Tibial artery (tissue), 4 donors: Measurements from ENCODE around the gene CCR9.

ENCODE experiments used
- DNase-seq, 2 donors: peaks; one replicate each; pipeline ENCODE4 v3.0.0-alpha.2; 2019
- H3K27ac ChIP-seq, 2 donors: fragments of 200-600 bp; sonication (generic) in 1 of 2; 1 replicate in 1 of 2; 2 replicates in 1 of 2; pipeline ENCODE4 v1.5.1; 2018 to 2019; ENCODE audit warnings: mild to moderate bottlenecking in 1 of 2
- H3K27me3 ChIP-seq, 2 donors: fragments of 200-600 bp; sonication (generic) in 1 of 2; one replicate each; pipeline versions ENCODE4 v1.5.1 to v1.6.0; 2016 to 2019
- H3K36me3 ChIP-seq, 3 donors: fragments of 200-600 bp; sonication (generic) in 2 of 3; one replicate each; pipeline ENCODE4 v1.5.1; 2016 to 2019; ENCODE audit warnings: mild to moderate bottlenecking in 2 of 3
- H3K4me1 ChIP-seq, 4 donors: fragments of 200-600 bp; sonication (generic) in 2 of 4; 1 replicate in 3 of 4; 2 replicates in 1 of 4; pipeline ENCODE4 v1.5.1; 2016 to 2019
- H3K4me3 ChIP-seq, 2 donors: fragments of 200-600 bp; sonication (generic) in 1 of 2; 1 replicate in 1 of 2; 2 replicates in 1 of 2; pipeline ENCODE4 v1.5.1; 2018 to 2019; ENCODE audit warnings: mild to moderate bottlenecking in 2 of 2
- H3K9me3 ChIP-seq, 3 donors: fragments of 200-600 bp; sonication (generic) in 1 of 3; one replicate each; pipeline ENCODE4 v1.5.1; 2016 to 2019
- intact Hi-C: fragments of 100-400 bp; cut with DNase I; formaldehyde crosslinking; loops from one replicate; pipeline ENCODE4 v1.15.0; 2023; ENCODE audit warnings: low total_unique reads
- TF ChIP-seq, protein P1 (sequence below), 2 experiments: fragments of 200-600 bp in 1 of 2; fragments of 450-650 bp in 1 of 2; IDR thresholded peaks; one replicate each; pipeline ENCODE4 v1.5.1; 2017 to 2019; ENCODE audit warnings: antibody characterized with exemption in 2 of 2, mild to moderate bottlenecking in 1 of 2, moderate library complexity in 1 of 2

CCR9 gene

DNA sequence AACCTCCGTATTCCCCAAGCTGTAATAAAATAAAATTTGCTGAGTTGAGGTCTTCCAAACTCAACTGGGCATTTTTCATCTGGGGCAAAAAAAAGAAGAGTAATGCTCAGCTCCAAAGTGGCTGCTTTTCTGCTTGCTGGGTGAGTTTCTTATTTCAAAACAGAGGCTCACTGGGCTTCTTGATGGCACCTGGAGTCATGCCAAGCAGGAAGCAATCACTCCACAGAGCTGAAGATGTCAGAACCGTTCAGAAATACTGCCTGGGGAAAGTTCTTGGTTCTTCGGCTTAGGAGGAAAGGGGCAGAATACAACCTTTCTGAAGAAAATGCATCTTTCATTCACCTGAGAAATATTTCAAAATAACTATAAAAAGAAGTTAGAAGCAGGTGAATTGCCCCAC, 4.1 kb downstream of the CCR9 start:
- intact Hi-C loops, result no loop called here
- Histone ChIP-seq H3K36me3 (no peaks in the 10 kb centered on the region), H3K4me1 (no peaks in the 10 kb centered on the region), H3K27ac (no peak overlapping the region), H3K27me3 (no peaks in the 10 kb centered on the region), H3K9me3 (no peaks in the 10 kb centered on the region), H3K4me3 (no peak overlapping the region)
- TF ChIP-seq, protein P1, sequence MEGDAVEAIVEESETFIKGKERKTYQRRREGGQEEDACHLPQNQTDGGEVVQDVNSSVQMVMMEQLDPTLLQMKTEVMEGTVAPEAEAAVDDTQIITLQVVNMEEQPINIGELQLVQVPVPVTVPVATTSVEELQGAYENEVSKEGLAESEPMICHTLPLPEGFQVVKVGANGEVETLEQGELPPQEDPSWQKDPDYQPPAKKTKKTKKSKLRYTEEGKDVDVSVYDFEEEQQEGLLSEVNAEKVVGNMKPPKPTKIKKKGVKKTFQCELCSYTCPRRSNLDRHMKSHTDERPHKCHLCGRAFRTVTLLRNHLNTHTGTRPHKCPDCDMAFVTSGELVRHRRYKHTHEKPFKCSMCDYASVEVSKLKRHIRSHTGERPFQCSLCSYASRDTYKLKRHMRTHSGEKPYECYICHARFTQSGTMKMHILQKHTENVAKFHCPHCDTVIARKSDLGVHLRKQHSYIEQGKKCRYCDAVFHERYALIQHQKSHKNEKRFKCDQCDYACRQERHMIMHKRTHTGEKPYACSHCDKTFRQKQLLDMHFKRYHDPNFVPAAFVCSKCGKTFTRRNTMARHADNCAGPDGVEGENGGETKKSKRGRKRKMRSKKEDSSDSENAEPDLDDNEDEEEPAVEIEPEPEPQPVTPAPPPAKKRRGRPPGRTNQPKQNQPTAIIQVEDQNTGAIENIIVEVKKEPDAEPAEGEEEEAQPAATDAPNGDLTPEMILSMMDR (IDR thresholded peaks at IDR 0.05), result no peak
- DNase-seq, result no peak

DNA sequence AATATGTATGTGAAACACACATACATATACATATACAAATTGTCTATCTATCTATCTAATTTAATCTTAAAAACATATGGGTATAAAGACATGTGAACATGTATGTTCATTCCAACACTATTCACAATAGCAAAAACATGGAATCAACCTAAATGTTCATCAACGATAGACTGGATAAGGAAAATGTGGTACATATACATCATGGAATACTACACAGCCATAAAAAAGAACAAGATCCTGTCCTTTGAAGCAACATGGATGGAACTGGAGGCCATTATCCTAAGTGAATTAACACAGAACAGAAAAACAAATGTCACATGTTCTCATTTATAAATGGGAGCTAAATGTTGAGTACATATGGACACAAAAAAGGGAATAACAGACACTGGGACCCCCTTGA, 5.8 kb downstream of the CCR9 start:
- no peak for DNase-seq
- Histone ChIP-seq H3K36me3 (no peaks in the 10 kb centered on the region), H3K9me3 (no peaks in the 10 kb centered on the region), H3K4me3 (no peak overlapping the region), H3K27me3 (no peaks in the 10 kb centered on the region), H3K4me1 (no peaks in the 10 kb centered on the region), H3K27ac (no peak overlapping the region)
- TF ChIP-seq, protein P1 (IDR thresholded peaks at IDR 0.05), result no peak
- intact Hi-C loops, result no loop called here

DNA sequence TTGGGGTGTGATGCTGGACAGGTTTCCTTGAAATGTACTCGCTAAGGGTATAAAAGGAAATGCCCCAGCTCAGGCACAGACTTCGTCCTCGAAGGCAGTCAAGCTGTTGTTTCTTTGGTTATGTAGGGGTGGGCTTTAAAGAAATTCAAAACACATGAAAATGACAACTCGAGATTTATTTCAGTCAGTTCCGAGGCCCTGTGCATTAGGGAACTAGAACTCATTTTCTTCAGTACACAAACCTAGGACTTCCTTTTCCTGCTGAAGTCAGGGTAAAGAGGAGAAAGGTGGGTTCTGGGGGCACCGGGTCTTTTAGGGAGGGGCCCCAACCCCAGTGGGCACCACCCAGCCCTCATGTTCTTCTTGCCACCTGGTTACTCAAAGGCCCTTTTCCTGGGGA, 7.7 kb downstream of the CCR9 start:
- TF ChIP-seq, protein P1 (IDR thresholded peaks at IDR 0.05), result no peak
- no peak for DNase-seq
- intact Hi-C loops, result no loop called here
- Histone ChIP-seq H3K4me3 (no peak overlapping the region), H3K9me3 (no peaks in the 10 kb centered on the region), H3K4me1 (no peaks in the 10 kb centered on the region), H3K27ac (no peak overlapping the region), H3K27me3 (no peaks in the 10 kb centered on the region), H3K36me3 (no peaks in the 10 kb centered on the region)

DNA sequence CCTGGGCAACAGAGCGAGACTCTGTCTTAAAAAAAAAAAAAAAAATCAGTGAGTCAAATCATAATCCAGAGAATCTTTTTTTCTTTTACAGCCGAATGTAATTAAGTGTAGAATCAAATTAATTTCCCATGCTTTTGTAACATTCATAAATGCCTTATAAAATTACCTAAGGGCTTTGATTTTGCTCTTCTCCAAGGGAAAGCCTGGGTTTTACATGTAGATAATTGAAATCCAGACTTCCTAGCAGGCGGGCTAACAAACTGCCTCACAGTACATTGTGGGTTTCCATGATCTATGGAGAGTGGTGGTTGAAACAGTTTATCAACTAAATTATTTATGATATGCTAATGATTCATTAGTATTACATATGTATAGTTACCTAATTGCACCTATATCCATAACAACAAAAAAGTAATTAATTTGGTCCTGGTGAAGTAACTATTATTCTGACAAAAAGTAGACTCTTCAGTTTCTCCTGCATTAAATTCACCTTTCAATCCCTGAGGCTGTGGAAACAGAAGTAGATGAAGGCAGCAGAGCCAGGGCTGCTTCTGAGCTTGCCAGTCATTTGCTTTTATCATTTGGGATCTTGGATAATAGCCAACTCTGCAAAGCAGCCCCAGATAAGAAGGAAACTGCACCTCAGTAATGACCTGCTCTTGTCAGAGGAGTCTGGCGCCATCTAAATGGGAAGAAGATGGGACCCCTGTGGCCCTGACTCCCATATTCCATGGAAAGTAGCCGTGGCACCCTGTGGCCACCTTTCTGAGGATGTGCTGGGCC, 9.5 kb downstream of the CCR9 start:
- intact Hi-C loops, result no loop called here
- TF ChIP-seq, protein P1 (IDR thresholded peaks at IDR 0.05), result no peak
- H3K4me3 ChIP-seq, result no peak overlapping the region
- H3K36me3 ChIP-seq, result no peaks in the 10 kb centered on the region
- H3K27ac ChIP-seq, result no peak overlapping the region
- no peak for DNase-seq
- H3K9me3 ChIP-seq, result no peaks in the 10 kb centered on the region
- H3K4me1 ChIP-seq, result no peaks in the 10 kb centered on the region
- no peaks in the 10 kb centered on the region for H3K27me3 ChIP-seq

DNA sequence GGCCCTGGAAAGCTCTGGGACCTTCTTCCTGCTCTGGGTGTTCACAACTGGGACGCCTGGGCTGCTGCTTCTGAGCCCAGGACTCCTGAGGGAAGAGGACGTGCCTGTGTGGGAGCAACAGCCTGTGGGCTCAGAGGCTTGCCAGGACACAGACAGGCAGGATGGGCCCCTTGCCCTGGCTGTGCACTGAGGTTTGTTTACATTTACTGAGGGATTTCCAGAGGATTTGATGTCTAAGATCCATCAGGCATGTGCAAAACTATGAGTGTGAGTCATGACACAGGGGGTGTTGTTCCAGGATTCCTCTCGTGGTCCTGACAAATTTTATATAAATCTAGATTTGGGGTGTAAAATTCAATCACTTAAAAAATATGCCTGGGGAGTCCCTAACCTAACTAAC, 10.6 kb downstream of the CCR9 start:
- Histone ChIP-seq H3K9me3 (no peaks in the 10 kb centered on the region), H3K27ac (no peak overlapping the region), H3K4me1 (no peaks in the 10 kb centered on the region), H3K36me3 (no peaks in the 10 kb centered on the region), H3K27me3 (no peaks in the 10 kb centered on the region), H3K4me3 (no peak overlapping the region)
- DNase-seq, result no peak
- intact Hi-C loops, result no loop called here
- TF ChIP-seq, protein P1 (IDR thresholded peaks at IDR 0.05), result no peak
